HG02623 (cell line): ENCODE measurements around the gene ABLIM2.

ENCODE experiments used
- ATAC-seq: cut with Tn5 transposase; IDR thresholded peaks from one replicate; pipeline ENCODE4 v1.9.1; 2021; ENCODE audit warnings: moderate library complexity; ENCODE audit not compliant: unreplicated experiment

Gene ABLIM2

DNA sequence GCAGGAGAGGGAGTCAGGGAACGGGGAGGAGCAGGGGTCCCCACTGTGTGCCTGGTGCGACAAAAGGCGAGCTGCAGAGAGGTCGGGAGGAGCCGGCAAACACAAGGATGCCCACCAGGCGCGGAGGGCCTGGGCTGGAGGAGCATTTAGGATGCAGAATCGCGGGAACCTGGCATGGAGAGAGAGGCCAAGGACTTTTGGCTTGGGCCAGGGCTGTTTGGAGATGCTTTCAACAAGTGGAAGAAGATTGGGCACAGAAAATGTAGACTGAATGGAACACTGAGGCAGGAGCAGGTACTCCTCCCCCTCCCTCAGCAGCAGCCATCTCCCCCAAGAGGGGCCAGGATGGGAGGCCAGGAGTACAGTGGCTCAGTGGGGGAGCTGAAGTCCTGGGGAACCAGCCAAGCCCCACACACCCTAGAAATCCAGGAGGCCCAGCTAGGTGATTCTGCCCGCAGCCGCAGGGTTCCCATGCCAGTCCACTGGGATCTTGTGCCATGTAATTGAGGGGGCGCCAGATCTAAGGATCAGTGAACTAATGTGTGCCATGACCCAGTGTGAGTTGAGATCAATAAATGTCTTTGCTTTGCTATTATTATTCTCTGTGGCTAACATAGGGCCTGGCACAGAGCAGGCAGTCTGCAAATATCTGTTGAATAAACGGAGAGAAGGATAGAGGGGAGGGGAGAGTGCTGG is 1.1 kb upstream of the ABLIM2 start:
- no peak for ATAC-seq

DNA sequence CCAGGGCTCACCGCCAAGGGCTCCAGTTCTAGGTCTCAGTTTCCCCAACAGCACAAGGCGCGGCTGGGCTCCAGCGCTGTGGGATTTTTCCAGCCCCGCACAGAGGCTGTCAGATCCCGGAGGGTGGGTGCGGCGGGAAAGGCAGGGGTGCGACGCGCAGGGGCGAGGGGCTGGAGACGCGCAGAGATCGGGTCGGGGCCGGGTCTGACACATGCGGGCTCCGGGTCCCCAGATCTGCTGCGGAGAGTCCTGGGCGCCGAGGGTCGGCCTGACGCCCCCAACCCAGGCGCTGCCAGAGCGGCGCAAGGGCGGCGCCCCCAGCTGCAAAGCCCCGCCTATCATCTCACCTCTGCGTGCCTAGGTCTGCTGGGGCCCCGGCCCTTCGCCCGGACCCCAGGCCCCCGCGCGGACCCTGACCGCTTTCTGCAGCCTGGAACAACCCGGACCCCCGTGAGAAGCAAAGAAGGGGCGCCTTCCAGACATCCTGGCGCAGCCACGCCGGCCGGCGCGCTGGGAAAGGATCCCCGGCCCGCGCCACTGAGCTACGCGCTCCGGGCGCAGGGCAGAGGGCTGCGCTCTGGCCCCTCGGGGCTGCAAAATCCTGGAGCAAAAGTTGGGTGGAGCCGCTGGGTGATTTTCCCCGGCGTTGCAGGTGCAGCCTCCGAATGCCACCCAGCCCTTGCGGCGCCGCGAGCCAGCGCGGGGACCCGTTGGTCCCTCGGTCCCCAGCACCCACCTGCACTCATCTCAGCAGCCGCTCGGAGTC is 486 bp downstream of the ABLIM2 start:
- no peak for ATAC-seq

DNA sequence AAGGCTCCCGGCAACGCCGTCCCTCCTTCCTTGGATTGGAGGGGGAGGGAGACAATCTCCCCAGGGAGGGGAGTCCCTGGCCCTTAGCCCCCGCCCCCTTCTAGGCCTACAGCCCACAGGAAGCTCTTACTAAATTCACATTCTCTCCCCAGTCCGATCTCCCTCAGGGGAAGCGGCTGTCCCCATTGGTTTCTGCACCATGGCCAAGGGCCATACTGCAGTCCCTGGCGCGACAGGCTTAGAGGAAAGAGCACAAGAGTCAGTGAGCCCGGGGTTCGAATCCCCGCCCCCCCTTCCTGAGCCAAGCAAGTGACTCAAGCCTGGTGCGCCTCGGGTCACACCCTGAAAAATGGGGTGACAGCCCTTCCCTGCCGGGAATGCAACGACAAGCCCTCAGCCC is 1.1 kb downstream of the ABLIM2 start:
- ATAC-seq, result no peak

DNA sequence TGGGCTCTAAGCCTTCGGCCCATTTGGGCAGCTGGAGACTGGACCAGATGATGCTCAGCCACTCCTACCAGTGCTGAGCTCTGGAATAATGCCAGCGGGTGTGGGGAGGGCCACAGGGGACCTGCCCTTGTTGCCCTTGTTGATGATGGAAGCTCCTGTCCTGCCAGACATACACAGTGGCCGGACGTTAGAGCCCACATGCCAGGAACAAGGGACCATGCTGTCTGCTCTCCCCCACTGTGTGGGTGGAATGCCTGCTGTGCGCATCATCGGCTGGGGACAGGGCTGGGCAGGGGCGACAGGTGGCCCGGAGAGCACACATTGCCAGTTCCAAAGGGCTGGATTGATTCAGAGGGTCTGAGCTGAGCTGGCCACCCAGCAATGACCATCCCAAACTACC is 2.0 kb downstream of the ABLIM2 start:
- ATAC-seq, result no peak

DNA sequence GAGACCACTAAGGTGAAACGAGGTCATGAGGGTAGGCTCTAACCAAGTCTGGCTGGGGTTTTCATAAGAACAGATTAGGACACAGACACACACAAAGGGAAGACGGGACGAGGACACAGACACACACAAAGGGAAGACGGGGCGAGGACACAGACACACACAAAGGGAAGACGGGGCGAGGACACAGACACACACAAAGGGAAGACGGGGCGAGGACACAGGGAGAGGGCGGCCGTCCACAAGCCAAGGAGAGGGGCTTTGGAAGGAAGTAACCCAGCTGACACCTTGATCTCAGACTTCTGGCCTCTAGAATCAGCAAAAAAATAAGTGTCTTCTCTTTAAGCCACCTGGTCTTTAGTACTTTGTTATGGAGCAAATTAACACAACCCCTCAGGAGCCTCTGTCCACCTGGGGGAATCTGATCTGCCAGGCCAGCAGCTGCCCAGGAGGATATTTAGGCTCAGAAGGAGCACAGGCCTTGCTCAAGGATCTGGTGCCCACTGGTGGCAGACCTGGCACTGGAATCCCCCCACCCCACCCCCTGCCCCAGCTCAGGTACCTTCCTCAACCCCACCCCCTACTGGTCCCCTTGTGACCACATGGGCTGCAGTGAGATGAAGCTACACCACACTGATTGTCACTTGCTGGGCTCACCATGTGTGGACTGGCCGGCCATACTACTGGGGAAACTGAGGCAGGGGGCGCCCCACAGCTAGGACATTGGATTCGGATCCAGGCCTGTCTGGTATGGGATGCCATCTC is 2.8 kb downstream of the ABLIM2 start:
- no peak for ATAC-seq

DNA sequence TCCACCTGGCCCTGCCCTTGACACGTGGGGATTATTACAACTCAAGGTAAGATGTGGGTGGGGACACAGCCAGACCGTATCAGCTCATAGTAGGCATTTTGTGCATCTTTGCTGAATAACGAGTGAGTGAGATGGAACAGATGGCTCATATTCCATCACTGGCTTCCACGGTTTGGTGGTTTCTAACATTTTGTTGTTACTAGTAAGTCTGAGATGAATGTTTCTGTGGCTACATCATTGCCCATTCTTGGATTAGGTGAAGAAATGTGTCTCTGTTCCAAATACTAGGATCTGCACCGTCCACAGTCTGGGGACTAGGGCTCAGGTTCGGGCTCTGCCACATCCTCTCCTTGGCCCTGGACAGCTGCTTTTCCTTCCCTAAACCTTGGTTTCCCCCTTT is 3.6 kb downstream of the ABLIM2 start:
- ATAC-seq, result no peak

DNA sequence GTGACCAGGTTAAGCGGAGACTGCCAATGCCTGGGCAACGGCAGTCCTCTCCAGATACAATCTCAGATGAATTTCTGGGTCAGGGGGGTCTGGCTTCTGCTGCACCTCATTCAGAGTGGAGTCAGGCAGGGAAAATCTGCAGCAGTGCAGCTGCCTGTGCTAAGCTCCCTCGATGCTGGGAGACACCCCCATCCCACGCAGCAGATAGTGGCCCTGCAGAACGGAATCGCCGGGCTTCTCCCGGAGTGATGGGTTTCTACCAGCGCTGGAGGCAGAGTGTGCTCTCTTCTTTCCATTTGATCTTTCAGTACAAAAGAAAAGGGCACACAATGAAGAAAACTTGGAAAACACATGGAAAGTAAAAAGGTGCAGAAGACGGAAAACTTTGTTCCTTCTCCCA is 5.2 kb downstream of the ABLIM2 start:
- ATAC-seq, result no peak

DNA sequence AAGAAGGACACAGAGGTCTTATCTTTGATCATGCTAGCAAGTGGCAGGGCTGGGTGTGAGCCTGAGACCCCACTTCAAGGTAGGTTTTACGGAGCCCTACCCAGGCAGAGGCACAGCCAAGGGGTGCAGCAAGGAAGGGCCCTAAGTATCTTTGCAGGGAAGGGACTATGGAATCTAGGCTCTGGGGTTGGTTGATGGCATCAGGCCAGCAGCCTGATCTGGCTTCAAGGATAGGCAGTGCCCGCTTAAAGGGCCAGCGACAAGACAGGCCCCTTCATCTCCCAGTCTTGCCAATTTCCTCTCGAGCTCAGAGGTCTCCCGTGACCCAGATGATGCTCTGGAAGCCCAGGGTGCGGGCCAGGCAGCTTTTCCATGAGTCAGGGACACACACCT is 5.8 kb downstream of the ABLIM2 start:
- no peak for ATAC-seq

DNA sequence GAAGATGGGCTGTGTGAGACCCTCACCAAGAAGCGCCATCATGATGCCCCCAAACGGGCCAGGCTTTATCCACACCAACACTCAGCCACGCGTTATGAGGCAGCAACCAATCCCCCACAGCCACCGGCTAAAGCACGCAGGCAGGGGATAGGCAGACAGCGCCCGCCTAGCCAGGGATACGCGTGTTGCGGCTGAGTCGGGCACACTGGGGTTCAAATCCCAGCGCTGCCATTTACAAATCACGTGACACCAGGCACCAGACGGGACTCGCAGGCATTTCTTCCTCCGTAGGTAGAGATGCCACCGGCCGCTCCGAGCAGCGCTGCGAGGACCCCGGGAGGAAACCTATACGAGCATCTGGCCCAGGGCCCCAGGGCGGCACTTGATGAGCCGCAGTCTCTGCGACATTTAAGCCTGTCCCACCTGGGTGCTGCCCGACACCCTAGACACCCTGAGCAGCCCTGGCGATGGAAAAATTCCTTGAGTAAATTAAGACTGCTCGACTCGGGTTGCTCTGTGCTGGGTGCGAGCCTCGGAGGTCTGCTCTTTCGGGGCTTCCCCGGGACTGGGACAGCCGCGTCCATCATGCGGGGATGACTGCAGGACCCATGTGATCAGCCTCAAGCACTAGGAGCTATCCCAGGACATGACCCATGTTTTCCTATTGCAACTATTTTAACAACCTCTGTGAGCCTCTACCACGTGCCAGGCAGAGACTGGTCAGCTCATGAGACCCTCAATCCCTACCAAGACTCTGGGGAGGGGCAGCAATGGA is 6.3 kb downstream of the ABLIM2 start:
- ATAC-seq, result no peak

DNA sequence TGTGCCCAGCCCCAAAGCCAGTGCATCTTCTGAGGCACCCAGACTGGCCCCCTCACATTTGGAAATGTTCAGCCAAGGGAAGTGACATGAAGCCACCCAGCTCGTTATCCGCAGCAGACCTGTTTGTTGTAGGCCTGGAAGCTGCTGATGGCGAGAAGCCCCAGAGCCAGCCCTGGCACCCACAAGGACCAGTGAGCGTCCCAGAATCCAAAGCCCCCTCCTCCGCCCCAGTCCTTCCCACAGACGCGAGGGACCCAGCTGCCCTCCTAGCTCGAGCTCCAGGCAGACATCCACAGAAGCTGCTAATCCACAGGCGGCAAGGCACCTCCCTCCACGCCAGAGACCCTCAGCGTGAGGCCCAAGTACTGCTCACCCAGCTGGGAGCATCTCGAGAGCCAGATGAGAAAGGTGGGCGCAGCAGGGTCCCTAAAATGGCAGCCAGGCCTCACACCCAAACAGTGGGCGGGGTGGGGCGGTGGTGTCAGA is 7.4 kb downstream of the ABLIM2 start:
- no peak for ATAC-seq

DNA sequence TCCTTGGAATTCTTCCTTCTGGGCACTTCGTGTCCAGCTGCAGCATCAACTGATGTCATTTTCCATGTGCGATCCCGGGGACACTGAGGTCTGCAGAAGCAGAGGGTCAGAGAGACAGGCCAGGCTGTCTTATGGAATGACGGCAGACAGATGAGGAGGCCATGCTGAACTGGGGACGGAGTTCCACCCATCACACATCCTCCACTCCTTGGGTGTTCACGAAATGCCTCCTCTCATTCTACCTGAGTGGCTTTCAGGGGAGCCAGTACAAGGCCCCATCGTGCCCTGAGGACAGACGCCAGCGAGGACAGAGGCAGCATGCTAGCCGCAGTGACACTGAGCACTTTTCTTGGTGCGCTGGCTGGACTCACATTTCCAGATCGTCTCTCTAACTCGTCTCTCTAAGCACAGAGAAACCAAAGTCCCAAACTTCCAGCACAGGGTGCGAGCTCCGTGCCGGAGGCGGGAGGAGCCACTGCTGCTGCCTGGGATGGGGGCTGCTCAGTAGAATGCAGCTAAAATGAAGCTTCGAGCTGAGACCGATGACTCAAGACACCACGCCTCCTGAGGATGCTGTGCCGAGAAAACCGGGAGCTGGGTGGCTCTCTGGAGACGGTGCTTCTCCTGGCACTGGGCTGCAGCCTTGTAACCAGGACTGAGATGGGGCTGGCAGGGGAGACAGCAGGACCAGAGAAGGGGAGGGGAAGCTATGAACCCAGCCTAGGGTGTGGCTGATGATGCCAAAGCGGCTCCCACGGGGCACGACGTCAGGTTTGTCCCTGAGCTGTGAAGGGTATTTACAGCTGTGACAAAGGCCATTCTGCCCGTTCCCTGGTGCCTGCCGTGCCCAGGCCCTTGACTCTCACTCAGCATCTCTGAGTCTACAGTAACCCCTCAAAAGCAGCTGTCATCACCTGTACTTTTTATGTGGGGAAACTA is 8.2 kb downstream of the ABLIM2 start:
- no peak for ATAC-seq

DNA sequence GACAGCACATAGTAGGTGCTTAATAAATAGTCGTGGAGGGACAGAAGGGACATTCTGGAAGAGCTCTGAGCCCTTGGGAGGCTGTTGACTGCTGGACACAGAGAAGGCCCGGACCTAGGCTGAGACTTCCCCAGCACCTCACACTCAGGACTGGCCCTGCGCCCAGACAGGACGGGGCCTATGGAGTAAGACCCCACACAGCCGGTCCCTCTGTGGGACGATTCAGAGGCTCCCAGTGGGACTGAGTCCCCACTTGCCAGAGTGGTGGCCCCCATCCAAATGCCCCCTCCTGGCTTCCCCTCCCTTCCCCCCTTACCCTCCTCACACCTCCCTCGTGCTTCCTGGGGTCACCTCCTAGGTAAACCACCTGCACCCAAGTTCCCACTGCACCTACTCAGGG is 8.9 kb downstream of the ABLIM2 start:
- ATAC-seq, result no peak

DNA sequence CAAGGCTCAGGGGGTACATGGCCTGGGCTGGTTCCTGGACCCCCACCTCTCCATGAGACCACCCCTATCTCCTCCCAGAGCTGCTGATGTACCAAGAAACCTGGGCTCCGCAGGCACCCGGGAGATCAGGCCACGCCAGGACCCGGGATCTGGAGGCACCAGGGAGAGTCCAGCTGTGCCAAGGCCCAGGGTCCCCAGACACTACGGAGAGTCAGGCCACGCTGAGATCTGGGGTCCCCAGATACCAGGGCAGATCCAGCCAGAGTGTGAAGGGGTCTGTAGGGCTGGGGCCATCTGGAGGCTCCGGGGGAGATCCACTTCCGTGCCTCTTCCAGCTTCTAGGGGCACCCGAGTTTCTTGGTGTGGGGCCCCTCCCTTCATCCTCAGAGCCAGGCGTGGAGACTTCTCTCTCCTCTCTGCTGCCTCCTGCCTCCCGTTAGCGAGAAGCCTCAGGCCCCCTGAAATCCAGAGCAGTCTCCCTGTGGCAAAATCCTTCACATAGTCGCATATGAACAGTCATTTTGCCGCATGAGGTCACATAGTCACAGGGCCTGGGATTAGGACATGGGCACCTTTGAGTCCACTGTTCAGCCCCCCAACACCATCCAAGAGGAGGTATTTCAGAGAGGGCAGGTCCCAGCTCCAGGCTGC is 9.7 kb downstream of the ABLIM2 start:
- no peak for ATAC-seq

DNA sequence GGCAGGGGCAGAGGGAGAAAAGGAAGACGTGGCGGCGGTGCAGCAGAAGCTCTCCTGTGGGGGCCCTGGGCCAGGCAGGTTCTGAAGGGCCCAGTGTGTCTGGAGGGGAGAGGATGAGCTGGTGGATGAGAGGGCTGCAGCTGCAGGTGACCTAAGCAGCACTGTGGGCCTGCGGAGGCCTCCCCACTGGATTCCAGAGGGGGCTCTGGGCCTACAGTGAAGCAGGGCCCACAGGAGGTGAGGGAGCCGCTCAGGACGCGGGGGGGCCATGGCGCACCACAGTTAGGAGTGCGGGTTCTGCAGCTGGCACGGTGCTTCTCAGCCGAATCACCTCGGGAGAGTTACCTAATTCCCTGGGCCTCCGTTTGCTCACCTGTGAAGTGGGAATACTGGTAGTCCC is 10.5 kb downstream of the ABLIM2 start:
- no peak for ATAC-seq

DNA sequence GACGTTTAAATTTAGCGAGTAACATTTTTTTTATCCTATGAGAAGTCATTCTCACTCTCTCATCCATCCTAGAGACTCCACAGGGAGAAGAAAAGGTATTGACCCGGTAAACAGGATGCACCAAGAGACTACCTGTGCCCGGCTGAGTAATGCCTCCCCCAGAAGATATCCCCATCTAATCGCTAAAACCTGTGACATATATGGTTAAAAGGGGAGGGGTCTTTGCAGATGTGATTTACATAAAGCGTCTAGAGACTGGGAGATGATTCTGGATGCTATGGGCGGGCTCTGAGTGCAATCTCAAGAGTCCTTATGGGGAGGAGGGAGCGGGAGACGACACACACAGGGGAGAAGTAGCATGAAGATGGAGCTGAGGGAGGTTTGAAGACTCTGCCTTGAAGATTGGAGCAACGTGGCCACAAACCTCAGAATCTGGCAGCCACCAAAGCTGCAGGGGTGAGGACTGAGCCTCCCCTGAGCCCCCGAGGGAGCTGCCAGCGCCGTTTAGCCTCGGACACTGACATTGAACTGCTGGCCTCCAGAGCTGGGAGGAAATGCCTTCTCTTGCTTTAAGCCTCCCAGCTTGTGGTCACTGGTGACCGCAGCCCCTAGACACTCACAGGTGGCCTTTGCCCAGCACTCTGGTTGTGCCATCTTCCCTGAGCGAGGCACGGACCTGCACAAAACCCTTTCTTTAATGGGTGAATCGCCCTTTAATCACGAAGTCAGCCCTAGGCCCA is 11.2 kb downstream of the ABLIM2 start:
- no peak for ATAC-seq

DNA sequence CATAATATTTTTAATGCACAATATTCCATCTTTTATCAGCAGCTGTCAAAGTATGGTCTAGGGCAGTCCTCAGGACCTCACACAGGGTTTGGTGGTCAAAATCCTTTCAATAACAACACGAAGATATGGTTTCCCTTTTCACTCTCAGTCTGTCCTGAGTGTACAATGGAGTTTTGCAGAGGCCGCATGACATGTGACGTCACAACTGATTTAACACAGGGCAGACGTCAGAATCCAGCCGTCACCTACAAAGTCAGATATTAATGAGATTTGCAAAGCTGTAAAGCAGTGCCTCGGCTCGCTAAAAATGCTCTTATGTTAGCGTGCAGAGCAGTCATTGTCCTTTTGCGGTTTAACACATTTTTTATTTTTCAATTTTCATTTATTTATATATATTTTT is 12.5 kb downstream of the ABLIM2 start:
- no peak for ATAC-seq

DNA sequence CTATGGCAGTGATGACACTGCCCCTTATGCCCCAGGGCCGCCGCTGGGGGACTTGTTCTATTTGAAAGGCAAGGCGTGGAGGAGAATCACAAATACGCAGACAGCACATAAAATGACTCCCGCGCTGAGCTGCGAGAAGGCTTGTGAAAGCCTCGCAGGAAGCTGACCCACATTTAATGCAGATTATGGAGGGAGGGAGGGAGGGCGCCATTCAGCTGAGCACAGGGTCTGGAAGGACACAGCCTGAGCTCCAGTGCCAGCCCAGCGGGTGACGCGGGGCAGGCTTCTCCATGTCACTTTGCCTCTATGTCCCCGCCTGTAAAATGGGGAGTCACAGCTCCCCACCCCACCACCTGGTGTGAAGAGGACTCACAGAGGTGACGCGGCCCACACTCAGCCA is 14.3 kb downstream of the ABLIM2 start:
- no peak for ATAC-seq

DNA sequence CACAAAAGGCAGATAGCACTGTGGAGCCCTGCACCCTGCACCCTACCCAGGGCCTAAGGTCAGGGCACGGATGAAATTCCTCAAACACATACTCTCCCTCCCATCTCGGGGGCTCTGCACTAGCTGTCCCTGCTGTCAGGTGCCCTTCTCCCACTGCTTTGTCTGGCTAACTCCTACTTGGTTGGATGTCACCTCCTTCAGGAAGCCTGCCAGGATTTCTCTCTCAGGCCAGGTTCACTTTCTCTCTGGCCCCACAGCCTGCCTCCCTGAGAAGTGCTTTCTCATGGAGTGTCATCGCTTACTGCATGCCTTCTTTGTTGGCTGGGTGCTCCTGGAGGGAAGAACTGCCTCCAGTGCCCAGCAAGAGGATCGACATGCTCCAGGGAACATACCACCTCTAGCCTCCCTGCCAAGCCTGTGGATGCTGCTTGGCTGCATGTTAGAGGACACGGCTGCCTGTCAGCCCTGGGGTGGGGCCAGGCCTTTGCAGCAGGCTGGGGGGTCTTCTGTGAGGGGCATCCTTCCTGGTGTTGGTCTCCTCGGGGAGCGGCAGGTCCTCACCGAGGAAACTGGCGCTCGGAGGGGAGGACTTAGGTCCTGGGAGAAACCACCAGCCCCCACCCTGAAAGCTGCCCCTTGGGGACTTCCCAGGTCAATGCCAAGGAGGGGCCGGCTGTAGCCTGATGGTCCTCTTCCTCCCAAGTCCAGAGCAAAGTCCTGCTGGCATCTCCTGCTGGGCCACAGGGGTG is 15.0 kb downstream of the ABLIM2 start:
- no peak for ATAC-seq
